Right lobe of liver (tissue), 6 donors: ENCODE data around the gene ESRRB. TPM values are rescaled to one million over a fixed set of nuclear protein-coding genes. Genes with fewer than 3 reads are reported as not detected.

Source experiments
- ATAC-seq, 4 donors: fragments of 200-7000 bp; cut with Tn5 transposase; one replicate each; pipeline ENCODE4 v1.9.1; 2020; ENCODE audit warnings: mild to moderate bottlenecking in 4 of 4, moderate library complexity in 4 of 4
- DNase-seq, 3 donors: peaks; one replicate each; pipeline ENCODE4 v3.0.0-alpha.2; 2020
- H3K27ac ChIP-seq, 3 donors: fragments of 200-600 bp; one replicate each; pipeline ENCODE4 v1.8.0; 2022
- H3K27me3 ChIP-seq, 2 donors: fragments of 200-600 bp; one replicate each; pipeline ENCODE4 v1.8.0; 2022
- H3K36me3 ChIP-seq, 4 donors: fragments of 200-600 bp; sonication (generic) in 1 of 4; one replicate each; pipeline versions ENCODE4 v1.5.1 to v1.8.0; 2017 to 2022; ENCODE audit warnings: control low read depth in 1 of 4
- H3K4me1 ChIP-seq, 4 donors: fragments of 200-600 bp; sonication (generic) in 1 of 4; one replicate each; pipeline versions ENCODE4 v1.5.1 to v1.8.0; 2017 to 2022; ENCODE audit warnings: control low read depth in 1 of 4
- H3K4me3 ChIP-seq, 3 donors: fragments of 200-600 bp; one replicate each; pipeline ENCODE4 v1.8.0; 2022
- H3K9me3 ChIP-seq, 4 donors: fragments of 200-600 bp; sonication (generic) in 1 of 4; one replicate each; pipeline versions ENCODE4 v1.5.1 to v1.8.0; 2017 to 2022; ENCODE audit warnings: control low read depth in 1 of 4
- POLR2A ChIP-seq: fragments of 450-650 bp; IDR thresholded peaks from one replicate; pipeline ENCODE4 v1.6.1; 2017; ENCODE audit warnings: antibody characterized with exemption, mild to moderate bottlenecking
- WGBS: methylation state at CpG from one replicate; pipeline ENCODE4 v1.1.6; 2018; ENCODE audit warnings: low coverage, low lambda C conversion rate; ENCODE audit not compliant: insufficient coverage; ENCODE audit errors: missing lambda C conversion rate; 5-methylcytosine and 5-hydroxymethylcytosine counted together
- intact Hi-C, 2 donors: fragments of 100-400 bp; cut with DNase I; formaldehyde crosslinking; loops; one replicate each; pipeline versions ENCODE4 v1.11.2 to v1.14.1; 2022
- total RNA-seq, 6 experiments: library from RNA; depleted of rRNA in 2 of 6; stranded (reverse); fragments of >200 nt in 2 of 6; fragmentation: NEBNext Ultra II Directional in 3 of 6; extraction: Animal tissue kit (Norgen Biotek cat#: 25700) in 3 of 6; gene quantifications; one replicate each; pipeline versions ENCODE4 v1.1.0 to v1.2.4, GENCODE V29; 2016 to 2023
- TF ChIP-seq, protein P1 (sequence below), 4 donors: fragments of 200-600 bp in 3 of 4; fragments of 450-650 bp in 1 of 4; IDR thresholded peaks; one replicate each; pipeline versions ENCODE4 v1.5.1 to v1.8.0; 2016 to 2022; ENCODE audit warnings: antibody characterized with exemption in 4 of 4, mild to moderate bottlenecking in 2 of 4
- donor health status: DM: no; HTN: yes; CAD: no.
- donor health status: DM: no; HTN: no; CAD: no.
- donor health status: DM: no; HTN: no; CAD: no.
- donor health status: DM: no; HTN: yes; CAD: no.
- donor health status: DM: no; HTN: yes; CAD: no.

ESRRB gene
- total RNA-seq, 6 experiments from 2014 or later: 0.16 to 0.26 (median 0.17) TPM; not detected in 3

- peaks cover 0 to 13% (median 0%) of the 10 kb centered on the region in 4 donors for H3K4me1 ChIP-seq
Measured at GRCh38 chr14:76376409-76376877, 506 bp downstream of the ESRRB start.

DNA sequence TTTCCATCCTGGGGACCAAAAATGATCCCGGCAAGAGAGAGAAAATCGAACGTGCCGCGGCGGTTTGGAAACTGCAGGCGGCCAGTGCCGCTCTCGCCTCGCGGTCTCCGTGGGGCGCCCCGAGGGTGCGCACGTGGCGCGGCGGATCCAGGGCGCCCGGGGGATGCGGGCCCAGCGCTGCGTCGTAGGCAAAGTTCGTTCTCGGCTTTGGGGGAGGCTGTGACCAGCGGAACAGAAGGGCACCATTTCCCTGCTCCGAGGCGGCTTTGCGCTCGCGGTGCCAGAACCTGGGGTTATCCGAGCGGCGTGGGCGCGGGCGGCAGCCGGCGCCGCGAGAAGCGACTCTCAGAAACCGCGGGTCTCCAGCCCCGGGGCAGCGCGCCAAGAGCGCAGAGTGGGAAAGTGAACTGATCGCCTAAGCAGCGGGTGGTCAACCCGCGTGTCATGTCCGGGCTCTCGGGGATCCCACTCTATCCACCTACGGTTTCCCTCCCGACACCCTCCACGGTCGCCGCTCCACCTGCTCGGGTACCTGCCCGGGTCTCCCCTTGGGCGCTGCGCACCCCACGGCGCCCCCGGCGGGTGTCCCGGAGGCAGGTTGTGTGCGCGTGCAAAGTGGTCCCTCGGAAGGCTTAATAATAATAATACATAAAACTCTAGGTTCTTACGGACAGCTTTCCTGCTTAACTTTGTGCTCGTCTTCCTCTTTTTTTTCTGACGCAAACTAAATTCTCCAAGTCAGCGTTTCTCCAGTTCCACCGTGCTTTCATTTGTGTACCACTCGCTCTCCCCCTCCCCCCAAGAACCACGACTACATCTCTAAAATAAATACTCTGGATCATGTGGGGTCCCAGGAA, 1.2 kb downstream of the ESRRB start:
- no peaks in the 10 kb centered on the region for H3K36me3 ChIP-seq
- WGBS: under 1% methylated on average over 15 of the region's 80 CpGs
- intact Hi-C loops: no loop called here
- TF ChIP-seq POLR2A: no peak
- TF ChIP-seq, protein P1, sequence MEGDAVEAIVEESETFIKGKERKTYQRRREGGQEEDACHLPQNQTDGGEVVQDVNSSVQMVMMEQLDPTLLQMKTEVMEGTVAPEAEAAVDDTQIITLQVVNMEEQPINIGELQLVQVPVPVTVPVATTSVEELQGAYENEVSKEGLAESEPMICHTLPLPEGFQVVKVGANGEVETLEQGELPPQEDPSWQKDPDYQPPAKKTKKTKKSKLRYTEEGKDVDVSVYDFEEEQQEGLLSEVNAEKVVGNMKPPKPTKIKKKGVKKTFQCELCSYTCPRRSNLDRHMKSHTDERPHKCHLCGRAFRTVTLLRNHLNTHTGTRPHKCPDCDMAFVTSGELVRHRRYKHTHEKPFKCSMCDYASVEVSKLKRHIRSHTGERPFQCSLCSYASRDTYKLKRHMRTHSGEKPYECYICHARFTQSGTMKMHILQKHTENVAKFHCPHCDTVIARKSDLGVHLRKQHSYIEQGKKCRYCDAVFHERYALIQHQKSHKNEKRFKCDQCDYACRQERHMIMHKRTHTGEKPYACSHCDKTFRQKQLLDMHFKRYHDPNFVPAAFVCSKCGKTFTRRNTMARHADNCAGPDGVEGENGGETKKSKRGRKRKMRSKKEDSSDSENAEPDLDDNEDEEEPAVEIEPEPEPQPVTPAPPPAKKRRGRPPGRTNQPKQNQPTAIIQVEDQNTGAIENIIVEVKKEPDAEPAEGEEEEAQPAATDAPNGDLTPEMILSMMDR (IDR thresholded peaks at IDR 0.05): no peak
- peaks cover 0 to 13% (median 0%) of the 10 kb centered on the region in 4 donors for H3K4me1 ChIP-seq
- peak overlapping the region in 1 of 3 donors; percentile 32 for H3K4me3 ChIP-seq
- no peak overlapping the region for H3K27ac ChIP-seq
- peaks cover 0 to 9% of the 10 kb centered on the region in 2 donors for H3K27me3 ChIP-seq
- H3K9me3 ChIP-seq: no peaks in the 10 kb centered on the region
- DNase-seq (no peak), ATAC-seq (peak in 1 of 4 donors; percentile 22)

More at GRCh38 chr14:76376409-76376877, 506 bp downstream of the ESRRB start:
- H3K36me3 ChIP-seq: no peaks in the 10 kb centered on the region
- 1% methylated on average over 16 of the region's 16 CpGs for WGBS
- intact Hi-C loops: no loop called here
- no peaks in the 10 kb centered on the region for H3K9me3 ChIP-seq
- DNase-seq (no peak), ATAC-seq (peak in 1 of 4 donors; percentile 24)
- H3K27ac ChIP-seq: no peak overlapping the region
- peaks cover 0 to 9% of the 10 kb centered on the region in 2 donors for H3K27me3 ChIP-seq
- no peak for TF ChIP-seq POLR2A
- TF ChIP-seq, protein P1 (IDR thresholded peaks at IDR 0.05): no peak
- H3K4me3 ChIP-seq: peak overlapping the region in 1 of 3 donors; percentile 26

- DNase-seq (no peak), ATAC-seq (peak in 1 of 4 donors; percentile 21)
- Histone ChIP-seq H3K36me3 (no peaks in the 10 kb centered on the region), H3K4me1 (peaks cover 0 to 13% (median 0%) of the 10 kb centered on the region in 4 donors), H3K27me3 (peaks cover 0 to 9% of the 10 kb centered on the region in 2 donors), H3K27ac (no peak overlapping the region), H3K4me3 (no peak overlapping the region), H3K9me3 (no peaks in the 10 kb centered on the region)
- no peak for TF ChIP-seq POLR2A
- TF ChIP-seq, protein P1 (IDR thresholded peaks at IDR 0.05): no peak
- WGBS: 10% methylated on average over 5 of the region's 5 CpGs
- intact Hi-C loops: no loop called here
Measured at GRCh38 chr14:76377735-76378074, 1.8 kb downstream of the ESRRB start.

- WGBS: 39% methylated on average over 5 of the region's 7 CpGs
- H3K27ac ChIP-seq: no peak overlapping the region
Measured at GRCh38 chr14:76380991-76381390, 5.1 kb downstream of the ESRRB start.

More at GRCh38 chr14:76380991-76381390, 5.1 kb downstream of the ESRRB start:
- intact Hi-C loops: no loop called here
- peaks cover 0 to 13% (median 0%) of the 10 kb centered on the region in 4 donors for H3K4me1 ChIP-seq
- no peak for DNase-seq
- no peak overlapping the region for H3K4me3 ChIP-seq
- H3K36me3 ChIP-seq: no peaks in the 10 kb centered on the region
- TF ChIP-seq, protein P1 (IDR thresholded peaks at IDR 0.05): no peak
- no peak for TF ChIP-seq POLR2A
- H3K27me3 ChIP-seq: peaks cover 0 to 9% of the 10 kb centered on the region in 2 donors
- ATAC-seq: no peak
- H3K9me3 ChIP-seq: no peaks in the 10 kb centered on the region
